ENCODE data around the gene ACAD11.
A peak's percentile ranks its signal among the peaks of the same experiment; 100 is the strongest.
"Not testable (repeated sequence)": the region's sequence is repeated elsewhere in the genome, so short reads cannot be mapped to it uniquely, and the experiment has no call there.

The ACAD11 gene

GRCh38 chr3:132597660-132598059 is 61.9 kb downstream of the ACAD11 start:
- DNase-seq, result no peak

- no peak for DNase-seq
Measured at GRCh38 chr3:132596816-132597433, 62.7 kb downstream of the ACAD11 start, which contains the start of gene ACKR4. Gene ACKR4 (plus strand): TSS chr3:132597270. CDS start chr3:132600398, 3,128 bp downstream.

GRCh38 chr3:132596326-132596725 is 63.3 kb downstream of the ACAD11 start:
- no peak for DNase-seq

- no peak for DNase-seq
Measured at GRCh38 chr3:132595014-132595413, 64.6 kb downstream of the ACAD11 start.

- DNase-seq, result no peak
Measured at GRCh38 chr3:132594498-132594897, 65.1 kb downstream of the ACAD11 start.

GRCh38 chr3:132593947-132594323 is 65.7 kb downstream of the ACAD11 start:
- DNase-seq, result no peak

- DNase-seq, result no peak
Measured at GRCh38 chr3:132593241-132593946, 66.2 kb downstream of the ACAD11 start.

- DNase-seq, result no peak
Measured at GRCh38 chr3:132592216-132592615, 67.4 kb downstream of the ACAD11 start.

- DNase-seq, result no peak
Measured at GRCh38 chr3:132587401-132587800, 72.2 kb downstream of the ACAD11 start.

- DNase-seq, result no peak
Measured at GRCh38 chr3:132573797-132574211, 85.8 kb downstream of the ACAD11 start.

- DNase-seq, result no peak
Measured at GRCh38 chr3:132570016-132570415, 89.6 kb downstream of the ACAD11 start.

GRCh38 chr3:132569580-132569979 is 90.0 kb downstream of the ACAD11 start:
- DNase-seq, result no peak

- DNase-seq, result no peak
Measured at GRCh38 chr3:132569153-132569552, 90.5 kb downstream of the ACAD11 start.

- DNase-seq, result no peak
Measured at GRCh38 chr3:132568422-132568821, 91.2 kb downstream of the ACAD11 start.

GRCh38 chr3:132564070-132564465 is 95.5 kb downstream of the ACAD11 start:
- no peak for DNase-seq

GRCh38 chr3:132563420-132564069 is 96.1 kb downstream of the ACAD11 start:
- DNase-seq, result no peak

- peak; percentile 49 for DNase-seq
Measured at GRCh38 chr3:132561003-132561402, 98.6 kb downstream of the ACAD11 start.

GRCh38 chr3:132556508-132557159 is 103.0 kb downstream of the ACAD11 start:
- peak; percentile 5 for DNase-seq

GRCh38 chr3:132556036-132556386 is 103.6 kb downstream of the ACAD11 start:
- not testable (repeated sequence) for DNase-seq

- DNase-seq, result peak; percentile 6
Measured at GRCh38 chr3:132555306-132556035, 104.1 kb downstream of the ACAD11 start.

GRCh38 chr3:132554437-132554836 is 105.2 kb downstream of the ACAD11 start:
- DNase-seq, result peak; percentile 82

- DNase-seq, result peak; percentile 1
Measured at GRCh38 chr3:132553826-132554225, 105.8 kb downstream of the ACAD11 start.

Measured in NCI-H69 (cell line).